ENCODE measurements around the gene GATA5. TPM values are rescaled to one million over a fixed set of nuclear protein-coding genes. Genes with fewer than 3 reads are reported as not detected.
A peak's percentile ranks its signal among the peaks of the same experiment; 100 is the strongest.

Gene GATA5
- total RNA-seq, 1 donor from 2014 or later: not detected

- DNase-seq (ENCODE audit: low read depth in 2 of 2): no peak
Observed at GRCh38 chr20:62488470-62488869, 12.7 kb upstream of the GATA5 start.

GRCh38 chr20:62487561-62488354, 12.0 kb upstream of the GATA5 start:
- DNase-seq (ENCODE audit: low read depth in 2 of 2): no peak

GRCh38 chr20:62487118-62487517, 11.3 kb upstream of the GATA5 start:
- no peak for DNase-seq (ENCODE audit: low read depth in 2 of 2)

GRCh38 chr20:62486484-62486883, 10.7 kb upstream of the GATA5 start:
- DNase-seq (ENCODE audit: low read depth in 2 of 2): no peak

- DNase-seq (ENCODE audit: low read depth in 2 of 2): no peak
Observed at GRCh38 chr20:62485701-62486089, 9.9 kb upstream of the GATA5 start.

GRCh38 chr20:62485062-62485700, 9.4 kb upstream of the GATA5 start:
- DNase-seq (ENCODE audit: low read depth in 2 of 2): no peak

- DNase-seq (ENCODE audit: low read depth in 2 of 2): no peak
Observed at GRCh38 chr20:62484478-62484877, 8.7 kb upstream of the GATA5 start.

- no peak for DNase-seq (ENCODE audit: low read depth in 2 of 2)
Observed at GRCh38 chr20:62483613-62484458, 8.0 kb upstream of the GATA5 start.

- DNase-seq (ENCODE audit: low read depth in 2 of 2): no peak
Observed at GRCh38 chr20:62482974-62483373, 7.2 kb upstream of the GATA5 start.

- no peak for DNase-seq (ENCODE audit: low read depth in 2 of 2)
Observed at GRCh38 chr20:62482146-62482809, 6.5 kb upstream of the GATA5 start.

GRCh38 chr20:62481425-62482145, 5.8 kb upstream of the GATA5 start:
- DNase-seq (ENCODE audit: low read depth in 2 of 2): peak in 1 of 2 donors; percentile 14

GRCh38 chr20:62480318-62480717, 4.5 kb upstream of the GATA5 start:
- DNase-seq (ENCODE audit: low read depth in 2 of 2): no peak

- DNase-seq (ENCODE audit: low read depth in 2 of 2): no peak
Observed at GRCh38 chr20:62479656-62480055, 3.9 kb upstream of the GATA5 start.

GRCh38 chr20:62479156-62479555, 3.4 kb upstream of the GATA5 start:
- DNase-seq (ENCODE audit: low read depth in 2 of 2): no peak

GRCh38 chr20:62477669-62478455, 2.1 kb upstream of the GATA5 start:
- DNase-seq (ENCODE audit: low read depth in 2 of 2): no peak

- no peak for DNase-seq (ENCODE audit: low read depth in 2 of 2)
Observed at GRCh38 chr20:62476056-62476838, 452 bp upstream of the GATA5 start.

GRCh38 chr20:62475027-62475771, 596 bp downstream of the GATA5 start:
- no peak for DNase-seq (ENCODE audit: low read depth in 2 of 2)

GRCh38 chr20:62474604-62475026, 1.2 kb downstream of the GATA5 start:
- DNase-seq (ENCODE audit: low read depth in 2 of 2): no peak

Data from lung microvascular endothelial cell (primary cell).